ENCODE measurements around the gene MAD1L1.

The MAD1L1 gene

DNA sequence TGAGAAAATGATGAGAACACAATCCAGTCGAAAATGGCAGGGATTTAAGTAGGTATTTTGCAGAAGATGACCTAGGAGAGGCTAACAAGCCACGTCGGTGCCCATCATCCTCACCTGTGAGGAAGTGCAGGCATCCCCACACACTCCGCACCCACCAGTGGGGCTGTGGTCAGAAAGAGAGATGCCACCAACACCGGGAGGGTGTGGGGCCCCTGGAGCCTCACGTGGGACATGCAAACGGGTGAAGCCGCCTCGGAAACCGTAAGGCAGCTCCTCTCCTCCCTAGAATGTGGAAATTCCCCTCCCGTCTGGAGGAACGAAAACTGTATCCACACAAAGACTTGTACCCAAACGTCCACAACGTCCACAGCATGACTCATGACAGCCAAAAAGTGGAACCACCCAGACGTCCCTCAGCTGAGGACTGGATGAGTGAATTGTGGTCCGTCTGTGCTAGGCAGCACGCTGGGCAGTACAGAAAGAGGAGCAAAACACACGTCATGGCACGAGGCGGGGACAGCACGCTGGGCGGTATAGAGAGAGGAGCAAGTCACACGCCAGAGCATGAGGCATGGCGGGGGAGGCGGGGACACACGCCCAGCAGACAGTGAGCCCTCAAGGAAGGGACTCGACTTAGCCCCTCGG lies 316.7 kb downstream of the MAD1L1 start:
- DNase-seq: no peak

DNA sequence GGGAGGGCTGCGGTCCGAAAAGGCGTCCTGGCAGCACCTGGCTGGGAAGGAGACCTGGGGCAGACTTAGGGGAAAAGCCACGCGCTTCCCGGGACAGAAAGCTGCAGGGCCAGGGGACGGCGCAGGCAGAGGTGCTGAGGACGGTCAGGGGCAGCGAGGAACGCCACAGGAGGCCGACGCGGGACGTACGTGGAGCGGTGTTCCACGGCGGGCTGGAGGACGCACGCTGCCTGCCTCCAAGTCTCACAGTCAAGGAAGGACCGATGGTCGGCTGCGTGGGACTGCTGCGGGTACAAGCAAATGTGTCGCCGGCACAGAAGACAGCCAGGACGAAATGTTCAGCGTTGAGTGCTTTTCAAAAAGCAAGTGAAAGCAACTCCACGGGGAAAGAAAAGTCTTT lies 317.4 kb downstream of the MAD1L1 start:
- DNase-seq: no peak

DNA sequence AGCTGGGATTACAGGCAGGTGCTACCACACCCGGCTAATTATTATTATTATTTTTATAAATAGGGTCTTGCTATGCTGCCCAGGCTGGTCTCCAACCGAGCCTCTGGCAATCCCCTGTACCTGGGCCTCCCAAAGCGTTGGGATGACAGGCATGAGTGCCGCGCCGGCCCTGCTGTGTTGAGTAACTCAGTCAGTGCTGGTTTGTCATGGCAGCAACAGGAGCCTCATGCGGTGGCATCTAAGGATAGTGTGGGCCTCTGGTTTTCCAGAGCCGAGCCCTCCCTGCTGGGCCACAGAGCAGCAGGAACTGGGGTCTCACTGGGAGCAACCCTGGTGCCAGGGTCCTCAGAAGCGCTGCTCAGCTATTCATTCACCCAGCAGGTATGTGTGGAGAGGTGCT lies 318.0 kb downstream of the MAD1L1 start:
- no peak for DNase-seq

DNA sequence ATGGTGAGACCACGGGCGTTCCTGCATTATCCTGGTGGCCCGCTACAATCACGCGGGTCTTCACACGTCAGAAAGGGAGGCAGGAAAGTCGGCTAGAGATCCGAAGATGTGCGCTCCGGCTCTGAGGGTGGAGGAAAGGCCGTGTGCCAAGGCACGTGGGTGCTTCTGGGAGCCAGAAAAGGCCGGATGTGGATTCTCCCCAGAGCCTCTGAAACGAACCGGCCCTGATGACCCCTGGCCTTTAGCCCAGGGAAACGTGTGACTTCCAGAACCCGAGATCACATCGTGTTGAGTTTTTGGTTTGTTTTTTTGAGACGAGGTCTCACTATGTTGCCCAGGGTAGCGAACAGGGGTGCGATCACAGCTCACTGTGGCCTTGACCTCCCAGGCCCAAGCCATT lies 318.4 kb downstream of the MAD1L1 start:
- DNase-seq: no peak

DNA sequence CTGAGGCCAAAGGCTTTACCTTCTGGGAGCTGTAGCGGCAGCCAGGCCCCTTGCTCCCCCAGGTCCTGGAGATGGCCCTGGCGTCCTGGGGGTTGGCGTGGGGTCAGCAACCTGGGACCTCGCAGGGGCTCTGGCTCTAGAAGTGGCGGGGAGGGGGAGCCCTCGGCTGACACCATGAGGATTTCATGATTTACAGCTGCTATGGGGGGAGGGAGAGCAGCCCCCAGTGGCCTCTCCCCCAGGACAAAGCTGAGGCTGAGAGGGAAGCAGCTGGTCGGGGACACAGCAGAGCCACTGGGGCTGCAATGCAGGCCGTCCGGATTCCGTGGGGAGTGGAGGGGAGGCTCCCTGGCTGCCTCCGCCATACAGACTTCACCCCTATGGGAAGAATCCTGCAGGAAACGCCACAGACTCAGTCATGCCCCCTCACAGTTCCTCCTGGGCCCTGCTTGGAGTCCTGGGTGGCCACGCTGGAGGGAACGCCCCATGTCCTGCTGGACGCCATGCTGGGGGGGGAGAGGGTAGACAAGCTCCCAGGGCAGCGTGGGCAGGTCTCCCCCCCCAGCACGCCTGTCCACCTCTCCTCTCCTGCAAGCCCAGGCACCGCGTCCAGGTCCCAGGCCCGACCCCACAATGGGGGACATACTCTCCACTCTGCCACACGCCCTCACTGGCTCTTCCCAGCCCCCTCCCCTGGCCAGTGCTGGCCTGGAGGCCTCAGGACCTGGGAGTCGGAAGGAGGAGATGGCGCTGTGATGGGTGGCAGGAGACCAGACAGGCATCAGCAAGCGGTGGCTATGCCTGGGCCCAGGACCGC lies 319.1 kb downstream of the MAD1L1 start:
- no peak for DNase-seq

DNA sequence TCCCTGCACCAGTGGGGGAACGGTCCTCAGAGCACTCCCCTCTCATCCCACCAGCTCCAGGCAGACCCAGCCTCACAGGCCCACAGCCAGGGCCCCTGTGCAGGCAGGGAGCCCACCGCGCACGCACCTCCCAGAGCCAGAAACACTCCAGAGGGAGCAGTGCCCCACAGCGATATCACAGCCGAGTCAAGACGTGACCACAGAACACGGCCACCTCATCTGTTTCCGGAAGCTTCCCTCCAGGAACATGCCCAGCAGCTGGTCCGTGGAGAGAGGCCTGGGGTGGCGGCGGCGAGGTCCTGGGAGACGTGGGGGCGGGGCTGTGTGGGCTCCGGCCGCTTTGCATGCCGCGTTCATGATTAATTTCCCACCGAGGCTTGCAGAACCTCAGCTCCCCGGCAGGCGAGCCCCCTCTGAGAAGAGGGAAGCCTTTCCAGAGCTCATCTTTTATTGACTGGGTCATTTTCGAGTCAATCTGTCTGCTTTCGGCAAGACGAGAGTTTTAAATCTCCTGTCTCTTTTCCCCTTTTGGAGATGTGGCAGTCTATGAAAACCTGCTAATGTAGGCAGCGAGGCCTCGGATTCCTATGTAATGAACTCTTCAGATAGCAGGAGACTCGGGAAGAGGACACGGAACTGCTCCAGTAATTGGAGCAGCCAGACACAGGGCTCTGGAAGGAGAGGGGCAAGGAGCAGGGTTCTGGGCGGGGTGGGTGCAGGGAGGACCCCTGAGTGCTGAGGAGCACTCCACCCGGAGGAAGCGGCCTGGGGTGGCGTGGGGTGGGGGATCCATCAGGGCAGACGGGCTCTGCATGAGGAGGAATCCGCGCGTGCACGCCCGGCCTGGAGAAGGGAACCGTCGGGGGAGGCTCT lies 319.9 kb downstream of the MAD1L1 start:
- DNase-seq: no peak

DNA sequence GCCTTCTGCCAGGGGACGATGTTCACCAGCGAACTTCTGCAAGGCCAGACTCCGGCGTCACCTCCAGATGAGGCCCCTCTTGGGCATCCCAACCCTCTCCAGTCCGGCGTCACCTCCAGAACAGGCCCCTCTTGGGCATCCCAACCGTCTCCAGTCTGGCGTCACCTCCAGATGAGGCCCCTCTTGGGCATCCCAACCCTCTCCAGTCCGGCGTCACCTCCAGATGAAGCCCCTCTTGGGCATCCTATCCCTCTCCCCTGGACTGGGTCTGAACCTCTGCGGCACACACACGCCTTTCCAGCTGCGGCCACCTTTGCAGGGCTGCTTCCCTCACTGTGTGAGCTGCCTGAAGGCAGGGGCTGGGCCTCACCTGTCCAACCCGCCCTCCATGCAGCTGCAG lies 321.2 kb downstream of the MAD1L1 start:
- no peak for DNase-seq

DNA sequence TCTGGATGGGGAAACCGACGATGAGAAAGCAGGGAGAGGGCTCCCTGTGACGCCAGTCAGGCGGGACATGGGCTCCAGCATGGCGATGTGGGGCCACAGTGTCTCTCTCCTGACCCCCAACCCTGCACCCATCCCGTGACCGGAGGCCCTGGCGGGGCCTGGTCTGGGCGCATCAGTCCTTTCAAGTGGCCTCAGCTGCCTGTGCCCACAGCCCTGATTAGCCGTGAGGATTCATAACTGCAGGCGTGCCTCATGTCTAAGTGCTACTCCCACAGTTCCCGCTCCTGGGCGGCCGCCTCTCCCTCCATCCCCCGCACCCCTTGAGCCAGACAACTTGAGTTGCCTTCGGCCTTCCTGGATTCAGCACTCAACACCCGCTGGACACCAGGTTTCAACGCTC lies 321.9 kb downstream of the MAD1L1 start:
- no peak for DNase-seq

DNA sequence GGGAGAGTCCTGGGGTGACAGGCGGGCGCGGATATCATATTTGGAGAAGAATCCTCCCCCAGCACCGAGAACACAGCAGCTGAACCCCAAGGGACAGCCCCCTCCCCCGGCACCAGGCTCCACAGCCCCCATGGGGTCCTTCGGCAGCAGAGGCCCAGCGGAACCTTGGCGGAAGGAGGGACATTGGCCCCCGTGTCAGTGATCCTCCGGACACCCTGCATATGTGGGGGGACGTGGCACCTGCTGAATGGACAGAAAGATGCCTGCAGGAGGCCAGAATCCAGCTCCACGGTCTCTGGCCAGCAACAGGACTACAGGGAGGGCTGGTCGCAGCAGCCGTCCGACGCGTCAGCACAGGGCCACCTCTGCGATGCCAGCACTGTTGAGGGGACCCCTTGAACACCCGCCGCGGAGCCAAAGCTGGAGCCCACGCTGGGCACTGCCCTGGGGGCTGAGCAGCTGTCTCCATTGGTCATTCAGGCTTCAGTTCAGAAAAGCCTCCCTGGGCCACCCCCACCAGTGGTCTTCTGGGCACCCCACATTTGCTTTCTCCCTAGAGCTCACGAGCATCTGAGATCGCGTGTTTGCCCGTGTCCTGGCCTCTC lies 322.6 kb downstream of the MAD1L1 start:
- DNase-seq: no peak

DNA sequence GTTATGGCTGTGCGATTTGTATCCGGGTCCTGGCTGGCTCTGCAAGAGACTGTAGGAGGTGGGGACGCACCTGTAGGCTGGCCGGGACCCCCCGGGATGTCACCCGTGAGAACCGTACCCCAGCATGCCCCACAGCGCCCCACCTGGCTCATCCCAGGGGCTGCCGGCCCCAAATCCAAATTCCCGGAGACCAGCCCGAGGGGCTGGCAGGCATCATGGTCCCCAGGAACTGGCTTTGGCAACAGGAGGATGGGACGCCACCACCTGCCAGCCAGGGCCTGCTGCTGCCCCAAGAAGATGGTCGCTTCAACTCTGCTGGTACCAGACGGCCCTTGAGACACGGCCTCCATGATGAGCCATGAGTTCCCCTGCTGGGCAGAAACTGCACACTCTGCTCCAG lies 323.3 kb downstream of the MAD1L1 start:
- DNase-seq: no peak

DNA sequence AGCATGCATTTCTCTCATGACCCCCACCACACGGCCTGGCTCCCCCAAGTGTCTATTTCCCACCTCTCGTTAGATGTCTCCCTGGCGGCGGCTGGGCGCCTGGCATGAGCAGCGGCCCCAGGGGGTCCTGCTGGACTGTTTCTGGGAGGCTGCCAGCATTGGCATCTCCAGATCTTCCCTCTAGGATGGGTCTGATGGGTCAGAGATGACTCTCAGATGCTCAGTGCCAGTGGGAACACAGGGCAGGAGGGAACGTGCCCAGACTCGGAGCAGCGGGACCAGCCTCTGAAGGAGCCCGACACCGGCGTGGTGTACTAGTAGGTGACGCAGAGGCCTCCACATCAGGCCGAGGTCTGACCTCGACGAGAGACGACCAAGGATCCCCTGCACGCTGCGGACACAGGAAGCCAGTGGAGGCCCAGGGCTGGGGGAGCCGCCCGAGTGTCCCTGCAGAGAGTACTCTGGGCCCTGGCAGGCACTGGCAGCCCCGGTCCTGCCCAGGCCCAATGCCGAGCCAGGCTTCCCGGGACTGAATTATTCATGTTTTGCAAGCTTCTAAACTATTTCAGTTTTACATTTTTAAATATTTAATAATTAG lies 323.8 kb downstream of the MAD1L1 start:
- no peak for DNase-seq

DNA sequence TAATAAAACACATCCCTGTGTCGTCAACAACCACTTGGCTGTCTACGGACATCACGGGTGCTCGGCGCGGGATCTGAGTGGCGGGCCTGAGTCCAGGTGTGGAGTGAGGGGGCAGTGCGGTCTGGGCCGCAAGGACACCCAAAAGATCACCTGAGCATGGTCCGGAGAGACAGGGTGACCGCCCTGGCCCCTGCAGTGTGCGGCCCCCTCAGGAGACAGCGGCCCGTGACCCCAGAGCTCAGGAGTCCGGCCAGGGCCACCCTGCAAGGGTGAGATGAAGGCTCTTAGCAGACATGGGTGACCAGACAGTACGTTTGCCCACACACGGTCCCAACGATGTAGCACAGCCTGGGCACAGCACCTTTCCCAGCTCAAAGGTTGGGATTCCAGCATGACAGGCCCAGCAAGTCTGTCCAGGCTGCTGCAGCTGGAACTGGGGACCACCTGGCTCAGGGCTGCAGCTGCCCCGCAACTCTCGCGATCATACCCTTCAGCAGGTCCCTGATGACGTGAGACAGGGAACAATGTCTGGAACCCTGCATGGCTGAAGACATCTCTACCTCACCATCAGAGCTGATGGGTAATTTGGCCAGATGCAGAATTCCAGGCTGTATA lies 324.9 kb downstream of the MAD1L1 start:
- no peak for DNase-seq

DNA sequence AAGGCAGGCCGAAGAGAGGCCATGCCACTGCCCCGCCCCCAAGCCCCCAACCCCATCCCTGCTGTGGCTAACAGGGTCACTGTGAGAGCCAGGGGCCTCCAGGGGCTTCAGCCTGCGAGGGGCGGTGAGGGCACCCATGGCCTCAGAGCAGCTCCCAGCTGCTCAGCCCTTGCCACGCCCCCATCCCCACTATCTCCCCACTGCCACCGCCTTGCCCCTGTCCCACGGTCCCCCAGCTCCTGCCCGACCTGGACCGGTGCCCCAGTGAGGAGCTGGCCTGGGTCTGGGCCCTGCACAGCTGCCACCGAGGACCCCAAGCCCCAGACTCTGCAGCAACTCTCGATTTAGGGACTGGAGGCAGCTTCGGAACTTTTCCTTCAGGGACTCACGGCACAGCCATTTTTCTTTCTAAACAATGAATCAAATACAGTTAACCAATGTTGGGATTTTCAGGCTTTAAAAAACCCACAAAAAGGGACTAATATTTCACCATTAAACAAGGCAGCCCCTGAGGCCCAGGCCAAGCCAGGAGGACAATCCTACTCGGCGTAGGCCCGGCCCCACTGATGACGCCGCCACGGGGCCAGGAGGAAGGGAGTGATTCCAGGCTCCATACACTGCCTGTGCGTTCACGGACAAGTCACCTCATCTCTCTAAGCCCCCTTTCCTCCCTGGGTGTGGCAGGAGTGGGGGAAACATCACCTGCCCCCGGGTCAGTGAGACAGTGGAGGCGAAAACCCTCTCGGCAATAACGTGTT lies 325.6 kb downstream of the MAD1L1 start:
- no peak for DNase-seq

DNA sequence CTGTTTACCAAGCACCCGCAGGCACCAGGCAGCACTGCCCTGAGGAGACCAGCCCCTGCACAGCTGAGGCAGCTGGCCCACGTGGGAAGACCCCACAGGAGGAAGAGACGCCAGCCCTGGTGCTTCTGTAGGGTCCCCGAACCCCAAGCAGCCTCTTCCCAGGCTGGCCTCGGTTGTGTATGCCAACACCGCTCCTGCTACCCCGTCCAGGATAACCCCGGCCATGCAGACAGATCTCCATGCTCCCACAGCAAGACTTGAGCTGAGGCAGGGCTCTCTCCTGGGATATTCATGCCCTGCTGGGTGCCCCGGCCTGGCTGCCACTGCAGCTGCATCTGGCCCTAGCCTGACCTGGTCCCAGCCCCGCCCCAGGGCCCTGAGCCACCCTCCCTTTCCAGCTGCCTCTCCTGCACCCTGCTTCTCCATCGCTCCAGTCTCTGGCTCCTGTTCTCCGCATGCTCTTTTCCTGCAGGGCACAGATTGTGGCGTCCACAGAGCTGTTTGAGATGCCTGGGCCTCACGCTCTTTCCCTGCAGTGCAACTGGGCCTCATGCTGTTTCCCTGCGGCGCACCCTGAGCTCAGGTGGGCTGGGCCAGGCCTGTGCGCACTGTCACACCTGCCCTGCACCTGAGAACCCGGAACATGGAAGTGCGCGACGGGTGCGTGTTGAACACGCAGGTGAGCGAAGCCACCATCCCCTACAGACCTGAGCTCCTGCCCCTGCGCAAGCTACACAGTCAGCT lies 326.5 kb downstream of the MAD1L1 start:
- DNase-seq: no peak

DNA sequence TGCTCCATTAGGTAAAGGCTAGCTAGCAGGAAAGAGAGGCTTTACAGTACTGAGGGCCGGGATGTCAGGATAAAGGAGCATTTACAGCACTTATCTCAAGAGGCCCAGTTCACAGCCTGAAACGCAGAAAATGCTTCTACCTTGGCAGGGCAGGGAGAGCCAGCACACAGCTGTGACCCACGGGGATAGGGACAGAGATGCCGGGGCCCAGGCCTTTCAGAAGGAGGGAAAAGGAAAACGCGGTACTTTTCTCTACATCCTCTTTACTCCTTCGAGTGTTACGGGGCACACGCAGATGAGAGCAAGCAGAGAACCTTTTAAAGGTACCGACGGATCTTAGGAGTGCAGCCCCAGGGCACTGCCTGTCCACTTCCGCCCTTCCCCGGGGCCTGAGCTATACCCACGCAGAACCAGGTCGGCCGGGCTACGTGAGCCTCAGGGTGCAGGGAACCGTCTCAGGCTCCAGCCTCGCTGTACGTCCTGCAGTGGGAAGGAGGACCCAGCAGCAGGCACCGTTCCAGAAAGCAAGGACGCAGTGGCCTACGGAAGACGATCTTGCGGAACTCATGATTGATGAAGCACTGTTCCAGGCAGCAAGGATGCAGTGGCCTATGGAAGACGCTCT lies 330.4 kb downstream of the MAD1L1 start:
- no peak for DNase-seq

DNA sequence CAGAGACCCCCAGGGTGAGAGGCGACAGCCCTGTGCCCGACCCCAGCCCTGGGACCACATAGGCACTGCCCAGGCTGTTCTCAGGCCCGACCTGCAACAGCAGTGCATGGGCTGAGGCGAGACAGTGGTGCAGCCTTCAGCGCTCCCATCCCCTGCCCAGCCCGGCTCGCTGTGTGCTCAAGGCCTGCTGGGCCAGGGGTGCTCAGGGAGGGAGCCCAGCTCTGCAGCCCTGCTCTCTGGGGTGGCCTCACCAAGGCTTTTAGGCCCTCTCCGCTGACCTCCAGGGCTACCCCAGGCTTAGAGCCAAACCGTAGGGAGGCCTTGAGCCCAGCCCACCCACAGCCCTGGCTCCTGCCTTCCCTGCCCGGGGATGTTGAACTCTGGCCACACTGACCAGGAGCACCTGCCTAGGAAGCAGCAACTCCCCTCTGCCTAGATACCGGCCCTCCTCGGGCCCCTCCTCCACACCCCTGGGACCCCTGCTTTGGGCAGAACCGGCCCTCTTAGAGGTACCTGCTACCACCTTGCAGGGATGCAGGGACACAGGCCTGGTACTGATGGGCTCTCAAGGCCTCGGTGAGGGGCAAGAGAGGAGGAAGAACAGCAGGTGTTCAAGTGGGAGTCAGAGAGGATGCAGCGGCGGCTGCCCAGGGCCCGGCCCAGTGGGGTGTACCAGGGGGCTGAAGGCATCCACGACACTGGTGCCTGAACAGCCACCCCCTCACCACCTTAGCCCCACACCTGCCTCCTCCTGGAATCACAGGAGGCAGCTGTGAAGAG lies 331.1 kb downstream of the MAD1L1 start:
- no peak for DNase-seq

DNA sequence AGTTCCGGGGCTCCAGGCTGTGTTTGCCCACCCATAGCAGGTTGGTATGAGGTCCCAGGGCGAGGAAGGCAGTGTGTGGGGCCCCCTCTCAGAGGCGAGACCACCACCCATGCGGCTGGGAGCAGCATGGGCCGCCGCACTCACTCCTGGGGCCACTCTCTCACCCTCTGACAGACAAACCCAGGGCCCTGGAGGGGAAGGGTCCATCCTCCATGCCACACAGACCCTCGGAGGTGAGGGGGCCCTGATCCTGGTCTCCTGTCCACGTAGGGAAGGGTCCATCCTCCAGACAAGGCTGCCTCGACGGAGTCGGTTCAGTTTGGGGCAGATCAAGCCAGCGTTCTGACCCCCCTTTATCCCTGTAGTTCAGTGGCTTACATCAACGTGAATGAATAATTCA lies 331.9 kb downstream of the MAD1L1 start:
- no peak for DNase-seq

DNA sequence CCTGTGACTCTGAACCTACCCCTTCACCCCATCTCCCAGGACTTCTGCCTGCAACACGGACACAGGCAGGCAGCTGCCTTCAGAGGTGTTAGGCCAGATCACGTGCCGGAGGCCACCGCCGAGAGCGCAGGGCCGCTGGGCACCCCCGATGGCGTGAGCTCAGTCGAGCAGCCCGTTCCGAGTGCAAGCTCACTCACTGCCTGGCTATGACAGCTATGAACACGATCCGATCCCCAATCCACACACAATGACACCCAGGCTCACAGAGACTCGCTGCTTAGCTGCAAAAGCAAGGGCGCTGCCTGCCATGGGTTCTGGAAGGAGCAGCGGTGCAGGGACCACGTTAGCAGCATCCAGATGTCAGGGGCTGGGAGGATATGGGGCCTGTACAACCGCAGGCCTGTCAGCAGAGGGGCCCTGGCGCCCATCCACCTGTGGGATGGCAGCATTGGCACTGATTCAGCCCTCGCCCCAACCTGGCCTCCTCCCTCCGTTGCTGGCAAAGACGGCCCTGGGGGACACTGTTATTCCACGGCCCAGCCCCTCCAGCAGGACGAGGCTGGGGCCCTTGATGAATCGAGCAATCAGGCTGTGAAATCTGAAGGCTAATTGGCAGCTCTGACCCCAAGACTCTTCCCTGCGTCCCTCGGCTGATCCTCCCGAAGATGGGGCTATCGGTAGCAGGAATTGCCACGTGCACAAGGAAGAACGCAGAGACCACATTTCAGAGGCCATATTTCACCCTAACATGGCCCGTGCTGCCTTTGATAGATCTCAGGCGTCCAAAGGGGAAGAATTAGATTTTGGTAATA lies 332.6 kb downstream of the MAD1L1 start:
- no peak for DNase-seq

DNA sequence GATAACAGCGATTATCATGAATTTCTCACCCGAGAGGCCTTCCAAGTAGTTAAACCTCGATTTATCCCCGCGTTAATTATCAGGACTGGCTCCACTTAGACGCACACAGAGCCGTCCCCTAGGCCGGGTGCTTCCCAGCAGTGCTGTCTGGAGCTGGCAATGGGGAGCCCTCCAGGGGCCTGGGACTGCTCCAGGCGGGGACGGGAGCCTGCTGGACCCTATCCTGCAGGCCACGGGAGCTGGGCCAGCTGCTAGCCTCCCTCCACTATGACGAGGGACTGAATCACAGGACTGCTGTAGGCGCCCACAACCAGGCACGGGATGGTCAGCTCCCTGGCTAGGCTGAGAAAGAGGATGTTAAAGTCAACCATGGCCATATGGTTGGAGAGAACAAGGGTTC lies 333.5 kb downstream of the MAD1L1 start:
- DNase-seq: no peak

Measured in activated CD4-positive, alpha-beta T cell treated with anti-CD3 and anti-CD28 coated beads, Interleukin-2, Interleukin-6, amounts not matched to agents 100 ng/mL and 50 ng/mL, durations not matched to agents 16 hours and 8 hours (primary cell).